Lower lobe of right lung (tissue), 2 donors: Measurements from ENCODE around the gene DNAH12. TPM values are rescaled to one million over a fixed set of nuclear protein-coding genes. Genes with fewer than 3 reads are reported as not detected.

ENCODE experiments used
- ATAC-seq, 2 donors: fragments of 200-7000 bp; cut with Tn5 transposase; one replicate each; pipeline ENCODE4 v1.9.1; 2020 to 2022; ENCODE audit warnings: mild to moderate bottlenecking in 2 of 2, moderate library complexity in 2 of 2
- DNase-seq: peaks from one replicate; pipeline ENCODE4 v3.0.0-alpha.2; 2020
- H3K27ac ChIP-seq: fragments of 200-600 bp; one replicate; pipeline ENCODE4 v1.8.0; 2022
- H3K27me3 ChIP-seq: fragments of 200-600 bp; one replicate; pipeline ENCODE4 v1.8.0; 2022; ENCODE audit warnings: low read depth
- H3K36me3 ChIP-seq: fragments of 200-600 bp; one replicate; pipeline ENCODE4 v1.8.0; 2022; ENCODE audit warnings: mild to moderate bottlenecking
- H3K4me1 ChIP-seq: fragments of 200-600 bp; one replicate; pipeline ENCODE4 v1.8.0; 2022
- H3K4me3 ChIP-seq: fragments of 200-600 bp; one replicate; pipeline ENCODE4 v1.8.0; 2022; ENCODE audit warnings: mild to moderate bottlenecking
- H3K9me3 ChIP-seq: fragments of 200-600 bp; one replicate; pipeline ENCODE4 v1.8.0; 2022
- intact Hi-C: fragments of 100-400 bp; cut with DNase I; formaldehyde crosslinking; loops from one replicate; pipeline ENCODE4 v1.11.0; 2022
- long read RNA-seq: library from polyadenylated mRNA; unstranded; transcript quantifications from one replicate; pipeline ENCODE4 v2.0.0, GENCODE V29; 2021
- total RNA-seq: library from RNA; stranded (reverse); fragmentation: NEBNext Ultra II Directional; extraction: Animal tissue kit (Norgen Biotek cat#: 25700); gene quantifications from one replicate; pipeline ENCODE4 v1.2.1, GENCODE V29; 2021
- TF ChIP-seq, protein P1 (sequence below): fragments of 200-600 bp; IDR thresholded peaks from one replicate; pipeline ENCODE4 v1.8.0; 2022; ENCODE audit warnings: antibody characterized with exemption, mild to moderate bottlenecking
- donor health status: DM: no; HTN: yes; CAD: no; lungs with severe emphysema.

The DNAH12 gene, protein sequence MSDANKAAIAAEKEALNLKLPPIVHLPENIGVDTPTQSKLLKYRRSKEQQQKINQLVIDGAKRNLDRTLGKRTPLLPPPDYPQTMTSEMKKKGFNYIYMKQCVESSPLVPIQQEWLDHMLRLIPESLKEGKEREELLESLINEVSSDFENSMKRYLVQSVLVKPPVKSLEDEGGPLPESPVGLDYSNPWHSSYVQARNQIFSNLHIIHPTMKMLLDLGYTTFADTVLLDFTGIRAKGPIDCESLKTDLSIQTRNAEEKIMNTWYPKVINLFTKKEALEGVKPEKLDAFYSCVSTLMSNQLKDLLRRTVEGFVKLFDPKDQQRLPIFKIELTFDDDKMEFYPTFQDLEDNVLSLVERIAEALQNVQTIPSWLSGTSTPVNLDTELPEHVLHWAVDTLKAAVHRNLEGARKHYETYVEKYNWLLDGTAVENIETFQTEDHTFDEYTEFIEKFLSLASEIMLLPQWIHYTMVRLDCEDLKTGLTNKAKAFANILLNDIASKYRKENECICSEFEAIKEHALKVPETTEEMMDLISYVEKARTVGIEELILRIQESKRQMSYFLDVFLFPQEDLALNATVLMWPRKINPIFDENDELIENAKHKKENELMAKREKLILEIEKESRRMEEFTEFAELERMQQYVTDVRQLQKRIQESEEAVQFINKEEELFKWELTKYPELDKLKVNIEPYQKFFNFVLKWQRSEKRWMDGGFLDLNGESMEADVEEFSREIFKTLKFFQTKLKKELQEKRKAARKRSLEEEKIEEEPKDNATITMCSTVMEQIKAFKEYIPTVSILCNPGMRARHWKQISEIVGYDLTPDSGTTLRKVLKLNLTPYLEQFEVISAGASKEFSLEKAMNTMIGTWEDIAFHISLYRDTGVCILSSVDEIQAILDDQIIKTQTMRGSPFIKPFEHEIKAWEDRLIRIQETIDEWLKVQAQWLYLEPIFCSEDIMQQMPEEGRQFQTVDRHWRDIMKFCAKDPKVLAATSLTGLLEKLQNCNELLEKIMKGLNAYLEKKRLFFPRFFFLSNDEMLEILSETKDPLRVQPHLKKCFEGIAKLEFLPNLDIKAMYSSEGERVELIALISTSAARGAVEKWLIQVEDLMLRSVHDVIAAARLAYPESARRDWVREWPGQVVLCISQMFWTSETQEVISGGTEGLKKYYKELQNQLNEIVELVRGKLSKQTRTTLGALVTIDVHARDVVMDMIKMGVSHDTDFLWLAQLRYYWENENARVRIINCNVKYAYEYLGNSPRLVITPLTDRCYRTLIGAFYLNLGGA (N-terminal part only)
- total RNA-seq = 11.2 TPM
- long read RNA-seq, partial matches to known transcripts = 1 of 7 reads
- long read RNA-seq, other reads (novel, unspliced or antisense) = 5 of 7 reads

DNA sequence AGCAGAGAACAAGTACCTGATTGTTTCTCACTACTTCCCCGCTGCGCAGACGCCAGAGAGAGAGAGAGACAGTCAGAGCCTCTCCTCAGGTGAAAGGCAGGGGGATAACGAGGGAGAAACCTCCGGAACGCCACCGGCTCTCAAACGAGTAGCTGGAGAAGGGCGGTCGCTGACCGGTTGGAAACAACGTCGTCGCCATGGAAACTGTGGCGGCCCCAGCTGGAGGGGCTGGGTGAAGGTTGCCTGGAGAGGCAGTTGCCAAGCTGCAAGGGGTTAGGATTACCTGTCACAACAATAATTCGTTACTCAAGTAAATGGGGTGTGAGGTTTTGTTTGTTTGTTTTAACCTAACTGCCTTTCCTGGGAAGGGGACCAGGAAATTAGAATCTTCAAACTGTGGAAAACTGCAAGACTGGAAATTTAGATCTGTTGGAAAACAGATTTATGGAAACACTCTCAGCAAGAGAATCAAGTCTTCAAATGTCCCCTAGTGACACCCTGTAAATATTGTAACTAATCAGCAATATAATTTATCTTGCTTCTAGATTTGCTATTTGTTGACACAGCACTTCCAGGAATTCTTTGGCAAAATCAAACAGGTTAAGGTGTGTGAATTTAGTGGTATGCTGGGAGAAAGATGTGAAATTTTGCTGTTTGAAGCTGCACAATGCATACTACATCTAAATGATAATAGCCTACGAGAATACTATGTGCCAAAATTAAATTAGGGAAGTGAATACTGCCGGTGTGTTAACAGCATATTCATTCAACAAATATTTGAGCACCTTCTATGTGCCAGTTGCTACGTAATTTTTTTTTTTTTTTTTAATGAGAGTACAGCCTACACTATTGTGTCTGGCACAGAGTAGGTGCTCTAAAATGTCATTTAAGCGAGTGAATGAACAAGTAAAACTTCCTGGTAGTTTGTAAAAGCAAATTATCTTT is at the start of gene DNAH12:
Gene DNAH12, minus strand, starts transcription at position 164 of the 945 bp plus-strand sequence. CDS start 1,474 bp downstream, outside the sequence.
- Histone ChIP-seq H3K27ac (peak within 1 kb of the TSS; percentile 24), H3K9me3 (no peaks in the 10 kb centered on the region), H3K27me3 (no peaks in the 10 kb centered on the region), H3K4me3 (peak within 1 kb of the TSS; percentile 37), H3K4me1 (peaks cover 11% of the 10 kb centered on the region), H3K36me3 (no peaks in the 10 kb centered on the region)
- peak; percentile 72 for DNase-seq
- TF ChIP-seq, protein P1, sequence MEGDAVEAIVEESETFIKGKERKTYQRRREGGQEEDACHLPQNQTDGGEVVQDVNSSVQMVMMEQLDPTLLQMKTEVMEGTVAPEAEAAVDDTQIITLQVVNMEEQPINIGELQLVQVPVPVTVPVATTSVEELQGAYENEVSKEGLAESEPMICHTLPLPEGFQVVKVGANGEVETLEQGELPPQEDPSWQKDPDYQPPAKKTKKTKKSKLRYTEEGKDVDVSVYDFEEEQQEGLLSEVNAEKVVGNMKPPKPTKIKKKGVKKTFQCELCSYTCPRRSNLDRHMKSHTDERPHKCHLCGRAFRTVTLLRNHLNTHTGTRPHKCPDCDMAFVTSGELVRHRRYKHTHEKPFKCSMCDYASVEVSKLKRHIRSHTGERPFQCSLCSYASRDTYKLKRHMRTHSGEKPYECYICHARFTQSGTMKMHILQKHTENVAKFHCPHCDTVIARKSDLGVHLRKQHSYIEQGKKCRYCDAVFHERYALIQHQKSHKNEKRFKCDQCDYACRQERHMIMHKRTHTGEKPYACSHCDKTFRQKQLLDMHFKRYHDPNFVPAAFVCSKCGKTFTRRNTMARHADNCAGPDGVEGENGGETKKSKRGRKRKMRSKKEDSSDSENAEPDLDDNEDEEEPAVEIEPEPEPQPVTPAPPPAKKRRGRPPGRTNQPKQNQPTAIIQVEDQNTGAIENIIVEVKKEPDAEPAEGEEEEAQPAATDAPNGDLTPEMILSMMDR = no peak
- ATAC-seq = peak; percentile 76 to 77
- intact Hi-C loops = no loop called here

DNA sequence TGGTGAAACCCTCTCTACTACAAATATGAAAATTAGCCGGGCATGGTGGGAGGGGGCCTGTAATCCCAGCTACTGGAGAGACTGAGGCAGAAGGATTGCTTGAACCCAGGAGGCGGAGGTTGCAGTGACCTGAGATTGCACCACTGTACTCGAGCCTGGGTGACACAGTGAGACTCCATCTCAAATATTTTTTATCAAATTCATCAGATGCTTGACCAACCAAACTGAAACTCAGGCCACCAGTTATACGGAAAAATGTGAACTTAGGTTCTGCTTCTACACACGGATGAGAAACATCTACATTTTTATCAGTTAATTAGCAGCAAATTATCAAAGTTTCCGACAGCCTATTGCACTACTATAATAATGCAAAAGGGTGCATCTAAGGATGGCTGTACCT is 48.2 kb upstream of the DNAH12 start:
- Histone ChIP-seq H3K27ac (no peak overlapping the region), H3K9me3 (no peaks in the 10 kb centered on the region), H3K36me3 (peaks cover 3% of the 10 kb centered on the region), H3K4me1 (peaks cover 52% of the 10 kb centered on the region), H3K27me3 (no peaks in the 10 kb centered on the region), H3K4me3 (no peak overlapping the region)
- DNase-seq = no peak
- intact Hi-C loops = no loop called here
- TF ChIP-seq, protein P1 = no peak
- ATAC-seq = no peak

DNA sequence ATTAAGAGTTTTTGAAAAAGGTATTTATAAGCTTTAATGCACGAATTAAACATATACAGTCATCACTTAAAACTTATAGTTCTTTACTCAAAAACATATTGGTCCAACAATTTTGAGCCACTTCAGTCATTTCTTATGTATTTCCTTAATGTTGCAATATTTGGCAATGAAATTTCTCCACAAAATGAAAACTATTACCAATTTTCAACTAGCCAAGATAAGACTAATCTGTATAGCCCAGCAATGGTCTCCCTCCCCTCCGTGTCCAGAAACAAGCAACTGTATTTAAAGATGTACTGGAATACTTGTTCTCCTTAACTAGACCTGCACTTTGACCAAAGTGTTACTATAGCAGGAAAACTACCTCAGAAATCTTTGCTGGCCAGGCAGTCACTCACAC is 43.8 kb upstream of the DNAH12 start:
- no peak overlapping the region for H3K27ac ChIP-seq

DNA sequence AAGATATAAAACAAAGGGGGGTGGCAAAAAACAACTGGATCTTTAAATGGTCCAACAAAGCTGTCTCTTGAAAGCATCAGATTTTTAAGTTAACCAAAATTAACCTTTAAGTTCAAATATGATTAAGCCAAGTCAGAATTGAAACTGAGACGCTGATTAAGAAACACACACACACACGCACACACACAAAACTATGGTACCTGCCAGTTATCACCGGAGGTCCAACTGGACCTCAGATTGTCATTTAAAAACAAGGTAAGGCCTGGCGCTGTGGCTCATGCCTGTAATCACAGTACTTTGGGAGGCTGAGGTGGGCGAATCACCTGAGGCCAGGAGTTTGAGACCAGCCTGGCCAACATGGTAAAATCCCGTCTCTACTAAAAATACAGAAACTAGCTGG is 42.6 kb upstream of the DNAH12 start:
- TF ChIP-seq, protein P1 = no peak
- Histone ChIP-seq H3K36me3 (peaks cover 32% of the 10 kb centered on the region), H3K9me3 (no peaks in the 10 kb centered on the region), H3K27ac (no peak overlapping the region), H3K4me1 (peaks cover 43% of the 10 kb centered on the region), H3K4me3 (no peak overlapping the region), H3K27me3 (no peaks in the 10 kb centered on the region)
- DNase-seq (no peak), ATAC-seq (no peak)
- intact Hi-C loops = no loop called here

More for the DNA sequence above, 43.8 kb upstream of the DNAH12 start:
- peaks cover 22% of the 10 kb centered on the region for H3K36me3 ChIP-seq
- intact Hi-C loops = no loop called here
- H3K27me3 ChIP-seq = no peaks in the 10 kb centered on the region
- ATAC-seq = no peak
- DNase-seq = no peak
- no peak overlapping the region for H3K4me3 ChIP-seq
- no peaks in the 10 kb centered on the region for H3K9me3 ChIP-seq
- TF ChIP-seq, protein P1 = no peak
- H3K4me1 ChIP-seq = peaks cover 47% of the 10 kb centered on the region
